HG02798 (cell line): ENCODE results near the gene PHC2.
"Not testable (repeated sequence)": the region's sequence is repeated elsewhere in the genome, so short reads cannot be mapped to it uniquely, and the experiment has no call there.

ENCODE experiments used
- ATAC-seq: cut with Tn5 transposase; IDR thresholded peaks from one replicate; pipeline ENCODE4 v1.9.1; 2021; ENCODE audit warnings: mild to moderate bottlenecking; ENCODE audit not compliant: unreplicated experiment, poor library complexity

The PHC2 gene

GRCh38 chr1:33319949-33320618 lies 110.8 kb downstream of the PHC2 start:
- no peak for ATAC-seq

GRCh38 chr1:33319186-33319948 lies 111.5 kb downstream of the PHC2 start:
- no peak for ATAC-seq

GRCh38 chr1:33317946-33318345 lies 112.9 kb downstream of the PHC2 start:
- ATAC-seq, result no peak

- no peak for ATAC-seq
These were observed 113.5 kb downstream of the PHC2 start for GRCh38 chr1:33317354-33317753.

GRCh38 chr1:33316601-33317000 lies 114.3 kb downstream of the PHC2 start:
- ATAC-seq, result no peak

- no peak for ATAC-seq
These were observed 116.5 kb downstream of the PHC2 start for GRCh38 chr1:33314416-33314815.

GRCh38 chr1:33312413-33312749 lies 118.5 kb downstream of the PHC2 start:
- ATAC-seq, result no peak

- ATAC-seq, result no peak
These were observed 119.0 kb downstream of the PHC2 start for GRCh38 chr1:33311706-33312412.

GRCh38 chr1:33310702-33311101 lies 120.2 kb downstream of the PHC2 start:
- ATAC-seq, result no peak

GRCh38 chr1:33309351-33309750 lies 121.5 kb downstream of the PHC2 start:
- not testable (repeated sequence) for ATAC-seq

GRCh38 chr1:33307494-33307864 lies 123.4 kb downstream of the PHC2 start:
- ATAC-seq, result no peak

- ATAC-seq, result no peak
These were observed 124.0 kb downstream of the PHC2 start for GRCh38 chr1:33306653-33307493.

GRCh38 chr1:33305816-33306652 lies 124.9 kb downstream of the PHC2 start:
- no peak for ATAC-seq

GRCh38 chr1:33305016-33305415 lies 125.9 kb downstream of the PHC2 start:
- no peak for ATAC-seq

- no peak for ATAC-seq
These were observed 128.6 kb downstream of the PHC2 start for GRCh38 chr1:33302325-33302724.

GRCh38 chr1:33301273-33301984 lies 129.5 kb downstream of the PHC2 start:
- no peak for ATAC-seq

GRCh38 chr1:33300673-33301072 lies 130.2 kb downstream of the PHC2 start:
- ATAC-seq, result no peak

GRCh38 chr1:33299461-33300155 lies 131.3 kb downstream of the PHC2 start:
- ATAC-seq, result no peak
